Upper lobe of left lung (tissue), 6 donors: ENCODE data around the gene TMUB1. TPM values are rescaled to one million over a fixed set of nuclear protein-coding genes. Genes with fewer than 3 reads are reported as not detected.

ENCODE experiments used
- ATAC-seq, 2 donors: fragments of 200-7000 bp; cut with Tn5 transposase; one replicate each; pipeline ENCODE4 v1.9.1; 2022; ENCODE audit warnings: mild to moderate bottlenecking in 2 of 2, moderate library complexity in 2 of 2; ENCODE audit not compliant: low FRiP score in 2 of 2
- DNase-seq, 2 donors: peaks; one replicate each; pipeline ENCODE4 v3.0.0-alpha.2; 2019 to 2020
- H3K27ac ChIP-seq, 4 donors: fragments of 200-600 bp; sonication (generic); one replicate each; pipeline ENCODE4 v1.5.1; 2016 to 2019
- H3K27me3 ChIP-seq, 4 donors: fragments of 200-600 bp; sonication (generic); one replicate each; pipeline ENCODE4 v1.5.1; 2017 to 2019
- H3K36me3 ChIP-seq, 4 donors: fragments of 200-600 bp; sonication (generic); one replicate each; pipeline ENCODE4 v1.5.1; 2016 to 2019
- H3K4me1 ChIP-seq, 4 donors: fragments of 200-600 bp; sonication (generic); one replicate each; pipeline ENCODE4 v1.5.1; 2018 to 2019
- H3K4me3 ChIP-seq, 4 donors: fragments of 200-600 bp; sonication (generic); one replicate each; pipeline ENCODE4 v1.5.1; 2017 to 2019; ENCODE audit warnings: mild to moderate bottlenecking in 2 of 4, moderate library complexity in 1 of 4
- H3K9me3 ChIP-seq, 4 donors: fragments of 200-600 bp; sonication (generic); one replicate each; pipeline ENCODE4 v1.5.1; 2018 to 2019
- CTCF ChIP-seq, 6 experiments: fragments of 450-650 bp in 4 of 6; fragments of 200-600 bp in 2 of 6; sonication (generic) in 2 of 6; IDR thresholded peaks; one replicate each; pipeline ENCODE4 v1.5.1; 2016 to 2019; ENCODE audit warnings: antibody characterized with exemption in 6 of 6
- EP300 ChIP-seq, 4 donors: sonication (generic); formaldehyde crosslinking; IDR thresholded peaks; one replicate each; pipeline ENCODE4 v1.5.1; 2017; ENCODE audit warnings: antibody characterized with exemption in 4 of 4, control low read depth in 2 of 4
- POLR2A ChIP-seq, 4 donors: fragments of 450-650 bp; IDR thresholded peaks; one replicate each; pipeline ENCODE4 v1.5.1; 2016 to 2017; ENCODE audit warnings: antibody characterized with exemption in 4 of 4, mild to moderate bottlenecking in 2 of 4
- POLR2AphosphoS5 ChIP-seq, 2 donors: sonication (generic); formaldehyde crosslinking; IDR thresholded peaks; one replicate each; pipeline ENCODE4 v1.5.1; 2017; ENCODE audit warnings: antibody characterized with exemption in 2 of 2
- WGBS, 2 donors: methylation state at CpG; one replicate each; pipeline ENCODE4 v1.1.5; 2017 to 2018; 5-methylcytosine and 5-hydroxymethylcytosine counted together
- total RNA-seq, 6 donors: library from RNA; depleted of rRNA in 4 of 6; stranded (reverse); fragments of >200 nt in 4 of 6; gene quantifications; one replicate each; pipeline versions ENCODE4 v1.1.0 to v1.2.1, GENCODE V29; 2016 to 2021
- donor health status: DM: no; HTN: no; CAD: no; lungs with moderate emphysema.
- donor health status: DM: no; HTN: yes; CAD: no; lungs with severe emphysema.

TMUB1 gene
- total RNA-seq, 6 donors from 2014 or later: 35.3 to 72.9 (median 51.6) TPM

- Histone ChIP-seq H3K4me1 (peaks cover 55 to 80% (median 69%) of the 10 kb centered on the region in 4 donors), H3K4me3 (peak overlapping the region in 3 of 4 donors; percentile 70 to 83 (median 82)), H3K36me3 (peaks cover 0 to 15% (median 2%) of the 10 kb centered on the region in 4 donors), H3K9me3 (no peaks in the 10 kb centered on the region), H3K27me3 (no peaks in the 10 kb centered on the region), H3K27ac (peak overlapping the region; percentile 89 to 93 (median 91))
- DNase-seq (no peak), ATAC-seq (no peak)
- WGBS, 2 donors: 70 to 76% methylated on average over 16 to 22 of the region's 22 CpGs
- no peak for TF ChIP-seq EP300 (IDR thresholded peaks at IDR 0.05)
- TF ChIP-seq CTCF (IDR thresholded peaks at IDR 0.05): no peak
- TF ChIP-seq POLR2AphosphoS5 (IDR thresholded peaks at IDR 0.05): no peak
- no peak for TF ChIP-seq POLR2A (IDR thresholded peaks at IDR 0.05)
Observed at GRCh38 chr7:151089893-151090730, 6.8 kb upstream of the TMUB1 start.

- peaks cover 51 to 78% (median 65%) of the 10 kb centered on the region in 4 donors for H3K4me1 ChIP-seq
- peak in 3 of 4 donors; percentile 55 to 65 (median 56) for TF ChIP-seq EP300 (IDR thresholded peaks at IDR 0.05)
- no peak for TF ChIP-seq CTCF (IDR thresholded peaks at IDR 0.05)
- TF ChIP-seq POLR2A (IDR thresholded peaks at IDR 0.05): peak in 3 of 4 donors; percentile 23 to 66 (median 26)
- peak; percentile 88 to 89 for TF ChIP-seq POLR2AphosphoS5 (IDR thresholded peaks at IDR 0.05)
- WGBS, 2 donors: 14 to 24% methylated on average over 28 to 30 of the region's 30 CpGs
- no peaks in the 10 kb centered on the region for H3K9me3 ChIP-seq
- H3K27ac ChIP-seq: peak overlapping the region; percentile 89 to 93 (median 91)
- ATAC-seq (peak; percentile 71 to 83), DNase-seq (peak; percentile 82 to 87)
- no peaks in the 10 kb centered on the region for H3K27me3 ChIP-seq
- H3K36me3 ChIP-seq: peaks cover 0 to 15% (median 2%) of the 10 kb centered on the region in 4 donors
- peak overlapping the region; percentile 19 to 83 (median 76) for H3K4me3 ChIP-seq
Observed at GRCh38 chr7:151088856-151089699, 5.8 kb upstream of the TMUB1 start.

GRCh38 chr7:151088019-151088855, 4.9 kb upstream of the TMUB1 start:
- H3K4me1 ChIP-seq: peaks cover 57 to 83% (median 72%) of the 10 kb centered on the region in 4 donors

More at GRCh38 chr7:151088019-151088855, 4.9 kb upstream of the TMUB1 start:
- Histone ChIP-seq H3K27ac (peak overlapping the region; percentile 89 to 93 (median 91)), H3K9me3 (no peaks in the 10 kb centered on the region), H3K36me3 (peaks cover 0 to 8% (median 2%) of the 10 kb centered on the region in 4 donors), H3K27me3 (no peaks in the 10 kb centered on the region), H3K4me3 (peak overlapping the region; percentile 70 to 83 (median 82))
- peak in 1 of 2 donors; percentile 54 for DNase-seq
- TF ChIP-seq POLR2A (IDR thresholded peaks at IDR 0.05) (no peak), EP300 (IDR thresholded peaks at IDR 0.05) (peak in 1 of 4 donors; percentile 9), CTCF (IDR thresholded peaks at IDR 0.05) (no peak), POLR2AphosphoS5 (IDR thresholded peaks at IDR 0.05) (peak in 1 of 2 donors; percentile 47)
- WGBS, 2 donors: 25 to 32% methylated on average over 15 to 16 of the region's 16 CpGs
- no peak for ATAC-seq
